B cell (primary cell): ENCODE data around the gene POLA2.

Experiments
- EZH2 ChIP-seq: IDR thresholded peaks from 2 replicates; pipeline ENCODE4 v1.6.1; 2012; ENCODE audit warnings: borderline replicate concordance, low read depth, mild to moderate bottlenecking, moderate library complexity, low read length; ENCODE audit not compliant: insufficient read depth, poor library complexity, severe bottlenecking
- TF ChIP-seq, protein P1 (sequence below): fragments of 200-600 bp; IDR thresholded peaks from one replicate; pipeline ENCODE4 v1.8.0; 2022; ENCODE audit warnings: antibody characterized with exemption, mild to moderate bottlenecking

DNA sequence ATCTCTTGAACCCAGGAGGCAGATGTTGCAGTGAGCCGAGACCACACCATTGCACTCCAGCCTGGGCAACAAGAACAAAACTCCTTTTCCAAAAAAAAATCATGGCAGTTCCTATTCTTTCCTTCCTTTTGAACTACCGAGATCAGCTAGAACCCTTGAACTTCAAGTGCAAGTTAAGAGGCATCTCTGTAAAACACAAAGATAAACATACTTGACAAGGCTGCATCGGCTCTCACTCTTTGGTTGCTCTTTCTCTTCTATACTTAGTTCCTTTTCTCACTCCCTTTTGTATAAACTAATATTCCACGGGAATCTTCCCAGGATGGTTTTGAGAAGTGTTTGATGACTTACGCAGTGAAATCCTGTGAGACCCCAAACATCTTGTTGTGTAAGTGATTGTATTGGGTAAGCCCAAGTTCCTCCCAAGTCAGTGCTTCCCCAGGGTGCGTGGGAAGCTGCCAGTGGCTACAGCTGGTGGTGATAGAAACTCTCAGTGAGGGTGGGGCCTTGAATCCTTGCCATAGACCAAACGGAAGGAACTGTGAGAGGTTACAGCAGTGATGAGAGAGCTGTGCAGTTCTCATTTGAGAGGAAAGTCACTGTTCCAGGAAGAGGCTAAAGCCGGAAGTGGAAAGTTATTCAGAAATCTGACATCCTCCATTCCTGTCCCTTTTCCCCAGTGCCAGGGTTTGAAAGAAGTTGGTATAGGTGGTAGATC, 28.8 kb downstream of the POLA2 start:
- TF ChIP-seq EZH2: no peak
- TF ChIP-seq, protein P1, sequence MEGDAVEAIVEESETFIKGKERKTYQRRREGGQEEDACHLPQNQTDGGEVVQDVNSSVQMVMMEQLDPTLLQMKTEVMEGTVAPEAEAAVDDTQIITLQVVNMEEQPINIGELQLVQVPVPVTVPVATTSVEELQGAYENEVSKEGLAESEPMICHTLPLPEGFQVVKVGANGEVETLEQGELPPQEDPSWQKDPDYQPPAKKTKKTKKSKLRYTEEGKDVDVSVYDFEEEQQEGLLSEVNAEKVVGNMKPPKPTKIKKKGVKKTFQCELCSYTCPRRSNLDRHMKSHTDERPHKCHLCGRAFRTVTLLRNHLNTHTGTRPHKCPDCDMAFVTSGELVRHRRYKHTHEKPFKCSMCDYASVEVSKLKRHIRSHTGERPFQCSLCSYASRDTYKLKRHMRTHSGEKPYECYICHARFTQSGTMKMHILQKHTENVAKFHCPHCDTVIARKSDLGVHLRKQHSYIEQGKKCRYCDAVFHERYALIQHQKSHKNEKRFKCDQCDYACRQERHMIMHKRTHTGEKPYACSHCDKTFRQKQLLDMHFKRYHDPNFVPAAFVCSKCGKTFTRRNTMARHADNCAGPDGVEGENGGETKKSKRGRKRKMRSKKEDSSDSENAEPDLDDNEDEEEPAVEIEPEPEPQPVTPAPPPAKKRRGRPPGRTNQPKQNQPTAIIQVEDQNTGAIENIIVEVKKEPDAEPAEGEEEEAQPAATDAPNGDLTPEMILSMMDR: no peak
